Keratinocyte (primary cell): ENCODE results near the gene MIS18A. TPM values are rescaled to one million over a fixed set of nuclear protein-coding genes. Genes with fewer than 3 reads are reported as not detected.

ENCODE experiments used
- DNase-seq: peaks from one replicate; pipeline ENCODE4 v3.0.0-alpha.2; 2011; ENCODE audit warnings: low read depth, missing footprints, low spot score
- FAIRE-seq: peaks from 2 replicates; lab custom pipeline; 2011; peaks lifted over from hg19 to GRCh38; lab: Jason Lieb, UNC
- H2AFZ ChIP-seq: 2 replicates; pipeline ENCODE4 v1.6.0; 2012; ENCODE audit warnings: low read length, control low read depth, inconsistent platforms; ENCODE audit not compliant: control insufficient read depth
- H3K27ac ChIP-seq: 2 replicates; pipeline ENCODE4 v1.5.1; 2011; ENCODE audit warnings: low read length; ENCODE audit not compliant: control insufficient read depth, insufficient read depth
- H3K27me3 ChIP-seq: 3 replicates; pipeline ENCODE4 v1.6.0; 2011; ENCODE audit warnings: low read length; ENCODE audit not compliant: control insufficient read depth, insufficient read depth; ENCODE audit errors: extremely low read depth
- H3K36me3 ChIP-seq, 2 experiments: 2 replicates in 1 of 2; 3 replicates in 1 of 2; pipeline ENCODE4 v1.5.1; 2011; ENCODE audit warnings: low read length in 2 of 2, mild to moderate bottlenecking in 1 of 2; ENCODE audit not compliant: control insufficient read depth in 2 of 2, insufficient read depth in 2 of 2; ENCODE audit errors: extremely low read depth in 1 of 2
- H3K4me1 ChIP-seq: 3 replicates; pipeline ENCODE4 v1.5.1; 2011; ENCODE audit warnings: low read length; ENCODE audit not compliant: control insufficient read depth, insufficient read depth; ENCODE audit errors: extremely low read depth
- H3K4me2 ChIP-seq: 3 replicates; pipeline ENCODE4 v1.6.0; 2011; ENCODE audit warnings: low read depth, low read length; ENCODE audit not compliant: control insufficient read depth, insufficient read depth; ENCODE audit errors: extremely low read depth
- H3K4me3 ChIP-seq, 3 experiments: fragments of 200-600 bp in 1 of 3; sonication (generic) in 1 of 3; 2 replicates in 2 of 3; 3 replicates in 1 of 3; pipeline ENCODE4 v1.5.1; 2011 to 2016; ENCODE audit warnings: low read length in 3 of 3, mild to moderate bottlenecking in 3 of 3, control low read depth in 2 of 3, inconsistent platforms in 1 of 3, low read depth in 1 of 3, mixed read lengths in 1 of 3, mixed run types in 1 of 3, moderate library complexity in 1 of 3; ENCODE audit not compliant: control insufficient read depth in 2 of 3, insufficient read depth in 2 of 3; ENCODE audit errors: extremely low read depth in 1 of 3
- H3K79me2 ChIP-seq: 2 replicates; pipeline ENCODE4 v1.6.0; 2012; ENCODE audit warnings: low read length; ENCODE audit not compliant: control insufficient read depth, insufficient read depth
- H3K9ac ChIP-seq: 3 replicates; pipeline ENCODE4 v1.6.0; 2011; ENCODE audit warnings: low read length; ENCODE audit not compliant: control insufficient read depth, insufficient read depth; ENCODE audit errors: extremely low read depth
- H3K9me1 ChIP-seq: 3 replicates; pipeline ENCODE4 v1.6.0; 2011; ENCODE audit warnings: low read length; ENCODE audit not compliant: control insufficient read depth, insufficient read depth; ENCODE audit errors: extremely low read depth
- H3K9me3 ChIP-seq: 2 replicates; pipeline ENCODE4 v1.5.1; 2012; ENCODE audit warnings: low read depth, low read length; ENCODE audit not compliant: control insufficient read depth
- H4K20me1 ChIP-seq: 3 replicates; pipeline ENCODE4 v1.6.0; 2011; ENCODE audit warnings: low read length; ENCODE audit not compliant: control insufficient read depth, insufficient read depth; ENCODE audit errors: extremely low read depth
- EZH2 ChIP-seq: IDR thresholded peaks from one replicate; pipeline ENCODE4 v1.6.1; 2012; ENCODE audit warnings: inconsistent platforms, mild to moderate bottlenecking, low read length, moderate library complexity
- dilution Hi-C: fragments of 300-500 bp; cut with MboI; formaldehyde crosslinking; loops from one replicate; pipeline ENCODE4 v1.7.0; 2020; ENCODE audit warnings: low sequenced_read_pairs; ENCODE audit not compliant: extremely low pct_ligation_motif_present
- polyA plus RNA-seq, 5 experiments: library from polyadenylated mRNA; depleted of rRNA in 3 of 5; stranded (reverse) in 3 of 5; stranded (forward) in 1 of 5; unstranded in 1 of 5; fragments of >200 nt; gene quantifications; 1 replicate in 1 of 5; 2 replicates in 3 of 5; 3 replicates in 1 of 5; pipeline versions ENCODE4 v1.2.1 to v1.2.3, GENCODE V29; 2011 to 2012; ENCODE audit warnings: missing spikeins in 2 of 5, low read depth in 1 of 5, low replicate concordance in 1 of 5
- TF ChIP-seq, protein P1 (sequence below), 3 experiments: IDR thresholded peaks in 1 of 3; conservative IDR thresholded peaks in 1 of 3; optimal IDR thresholded peaks in 1 of 3; 2 replicates in 2 of 3; 3 replicates in 1 of 3; pipeline versions ENCODE3 to v1.5.1; 2011; ENCODE audit warnings: low read length in 3 of 3, mild to moderate bottlenecking in 3 of 3, moderate library complexity in 2 of 3, control low read depth in 1 of 3, inconsistent platforms in 1 of 3; ENCODE audit not compliant: insufficient read depth in 2 of 3; ENCODE audit errors: extremely low read depth in 1 of 3

Gene MIS18A
- polyA plus RNA-seq, 1 donor (not counting 4 experiments of a cell fraction or from before 2014, with no cell fraction given) = 12.1 TPM

DNA sequence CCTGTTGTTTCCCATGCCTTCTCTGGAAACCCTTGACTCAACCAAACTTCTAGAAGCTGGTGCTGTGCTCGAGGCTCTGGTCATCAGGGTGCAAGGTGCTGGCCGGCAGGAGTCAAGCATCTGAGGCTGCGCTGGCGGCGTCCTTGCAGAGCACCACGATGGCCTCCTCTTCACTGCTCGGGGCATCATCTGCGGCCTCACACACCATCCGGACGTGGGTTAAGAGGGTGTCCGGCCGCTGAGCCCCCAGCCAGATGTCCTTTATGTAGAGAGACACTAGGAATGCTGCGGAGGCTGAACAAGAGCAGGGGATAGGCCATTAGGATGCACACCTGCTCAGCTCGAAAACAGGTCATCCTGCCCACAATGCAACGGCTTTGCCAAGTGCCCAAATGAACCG is 36.0 kb upstream of the MIS18A start:
- DNase-seq = no peak
- dilution Hi-C loops = no loop called here

DNA sequence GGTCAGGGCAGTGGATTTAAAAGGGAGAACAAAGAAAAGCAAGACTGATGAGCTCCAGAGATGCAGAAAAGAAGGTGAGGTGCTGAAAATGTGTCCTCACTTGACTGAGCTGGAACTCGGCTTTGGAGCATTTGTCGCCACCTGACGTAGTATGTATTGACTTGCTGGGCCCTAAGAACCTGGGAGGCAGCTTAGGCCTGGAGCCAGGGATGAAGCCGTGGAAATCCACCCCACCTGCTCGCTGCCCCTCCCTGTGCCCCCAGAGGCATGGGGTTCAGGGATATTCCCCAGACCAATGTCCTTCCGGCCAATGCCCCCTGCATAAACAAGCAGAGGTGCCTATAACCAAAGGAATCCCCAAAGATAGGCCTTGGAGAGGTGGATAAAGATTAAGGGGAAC is 34.1 kb upstream of the MIS18A start:
- Histone ChIP-seq H4K20me1 (no peaks in the 10 kb centered on the region), H3K9ac (no peak overlapping the region), H3K4me2 (no peak overlapping the region), H3K9me1 (no peaks in the 10 kb centered on the region), H3K27ac (no peak overlapping the region), H3K36me3 (peaks cover 38 to 42% of the 10 kb centered on the region in 2 experiments), H3K4me3 (no peak overlapping the region), H3K79me2 (no peaks in the 10 kb centered on the region), H3K9me3 (no peaks in the 10 kb centered on the region), H3K4me1 (no peaks in the 10 kb centered on the region), H3K27me3 (no peaks in the 10 kb centered on the region), H2AFZ (no peak overlapping the region)
- TF ChIP-seq EZH2 = no peak
- TF ChIP-seq, protein P1, sequence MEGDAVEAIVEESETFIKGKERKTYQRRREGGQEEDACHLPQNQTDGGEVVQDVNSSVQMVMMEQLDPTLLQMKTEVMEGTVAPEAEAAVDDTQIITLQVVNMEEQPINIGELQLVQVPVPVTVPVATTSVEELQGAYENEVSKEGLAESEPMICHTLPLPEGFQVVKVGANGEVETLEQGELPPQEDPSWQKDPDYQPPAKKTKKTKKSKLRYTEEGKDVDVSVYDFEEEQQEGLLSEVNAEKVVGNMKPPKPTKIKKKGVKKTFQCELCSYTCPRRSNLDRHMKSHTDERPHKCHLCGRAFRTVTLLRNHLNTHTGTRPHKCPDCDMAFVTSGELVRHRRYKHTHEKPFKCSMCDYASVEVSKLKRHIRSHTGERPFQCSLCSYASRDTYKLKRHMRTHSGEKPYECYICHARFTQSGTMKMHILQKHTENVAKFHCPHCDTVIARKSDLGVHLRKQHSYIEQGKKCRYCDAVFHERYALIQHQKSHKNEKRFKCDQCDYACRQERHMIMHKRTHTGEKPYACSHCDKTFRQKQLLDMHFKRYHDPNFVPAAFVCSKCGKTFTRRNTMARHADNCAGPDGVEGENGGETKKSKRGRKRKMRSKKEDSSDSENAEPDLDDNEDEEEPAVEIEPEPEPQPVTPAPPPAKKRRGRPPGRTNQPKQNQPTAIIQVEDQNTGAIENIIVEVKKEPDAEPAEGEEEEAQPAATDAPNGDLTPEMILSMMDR (optimal IDR thresholded peaks at IDR 0.05 in 1 of 3, IDR thresholded peaks at IDR 0.05 in 1 of 3, conservative IDR thresholded peaks at IDR 0.05 in 1 of 3; ENCODE audit: extremely low read depth in 1 of 3, insufficient read depth in 2 of 3, low read length in 3 of 3) = no peak
- FAIRE-seq (no peak), DNase-seq (no peak)
- dilution Hi-C loops = no loop called here

More for the DNA sequence above, 36.0 kb upstream of the MIS18A start:
- no peaks in the 10 kb centered on the region for H3K4me1 ChIP-seq
- peaks cover 43 to 46% of the 10 kb centered on the region in 2 experiments for H3K36me3 ChIP-seq
- H4K20me1 ChIP-seq = no peaks in the 10 kb centered on the region
- H3K4me2 ChIP-seq = no peak overlapping the region
- no peaks in the 10 kb centered on the region for H3K79me2 ChIP-seq
- TF ChIP-seq, protein P1 (optimal IDR thresholded peaks at IDR 0.05 in 1 of 3, IDR thresholded peaks at IDR 0.05 in 1 of 3, conservative IDR thresholded peaks at IDR 0.05 in 1 of 3; ENCODE audit: extremely low read depth in 1 of 3, insufficient read depth in 2 of 3, low read length in 3 of 3) = no peak
- no peak for TF ChIP-seq EZH2
- H3K9ac ChIP-seq = no peak overlapping the region
- FAIRE-seq = no peak
- H3K27me3 ChIP-seq = no peaks in the 10 kb centered on the region
- no peaks in the 10 kb centered on the region for H3K9me3 ChIP-seq
- no peak overlapping the region for H2AFZ ChIP-seq
- no peak overlapping the region for H3K4me3 ChIP-seq
- H3K9me1 ChIP-seq = no peaks in the 10 kb centered on the region
- no peak overlapping the region for H3K27ac ChIP-seq
